Neural cell (in vitro differentiated cells): ENCODE results near the gene CCDC182. TPM values are rescaled to one million over a fixed set of nuclear protein-coding genes. Genes with fewer than 3 reads are reported as not detected.

Source experiments
- H2AFZ ChIP-seq: fragments of 200-600, 300-800 bp; sonication (generic), shearing (Covaris generic); 2 replicates; pipeline ENCODE4 v1.6.0; 2014; ENCODE audit warnings: low read depth, mild to moderate bottlenecking, antibody characterized with exemption, low read length, moderate library complexity
- H3F3A ChIP-seq: fragments of 200-600 bp; shearing (Covaris generic); 2 replicates; pipeline ENCODE4 v1.6.1; 2016; ENCODE audit warnings: mild to moderate bottlenecking, moderate library complexity, mixed read lengths, antibody characterized with exemption, low read length; ENCODE audit not compliant: insufficient read depth, poor library complexity, severe bottlenecking
- H3K27ac ChIP-seq: fragments of 200-600, 300-800 bp; sonication (generic), shearing (Covaris generic); 2 replicates; pipeline ENCODE4 v1.5.1; 2014; ENCODE audit warnings: mild to moderate bottlenecking, low read length, moderate library complexity
- H3K27me3 ChIP-seq: fragments of 300-800, 200-600 bp; sonication (generic), shearing (Covaris generic); 2 replicates; pipeline ENCODE4 v1.6.0; 2014; ENCODE audit warnings: mild to moderate bottlenecking, low read depth, low read length, moderate library complexity; ENCODE audit not compliant: insufficient read depth
- H3K36me3 ChIP-seq: fragments of 300-800, 200-600 bp; sonication (generic), shearing (Covaris generic); 2 replicates; pipeline ENCODE4 v1.5.1; 2014; ENCODE audit warnings: mild to moderate bottlenecking, antibody characterized with exemption, low read length, moderate library complexity; ENCODE audit not compliant: insufficient read depth
- H3K4me2 ChIP-seq: fragments of 300-800, 200-600 bp; sonication (generic), shearing (Covaris generic); 2 replicates; pipeline ENCODE4 v1.6.0; 2014; ENCODE audit warnings: mild to moderate bottlenecking, low read length
- H3K4me3 ChIP-seq: fragments of 300-800, 200-600 bp; sonication (generic), shearing (Covaris generic); 2 replicates; pipeline ENCODE4 v1.5.1; 2014; ENCODE audit warnings: mild to moderate bottlenecking, low read length, moderate library complexity
- H3K79me2 ChIP-seq: fragments of 200-600 bp; shearing (Covaris generic); replicated peaks from 2 replicates; pipeline ENCODE4 v1.6.0; 2014; ENCODE audit warnings: mild to moderate bottlenecking, low read length, moderate library complexity; ENCODE audit not compliant: insufficient read depth
- H3K9ac ChIP-seq: fragments of 300-800, 200-600 bp; sonication (generic), shearing (Covaris generic); 2 replicates; pipeline ENCODE4 v1.6.1; 2016; ENCODE audit warnings: mild to moderate bottlenecking, low read length, mixed read lengths
- H3K9me2 ChIP-seq: fragments of 200-600 bp; shearing (Covaris generic); 2 replicates; pipeline ENCODE4 v1.6.1; 2016; ENCODE audit warnings: mild to moderate bottlenecking, low read length, mixed read lengths; ENCODE audit not compliant: insufficient read depth
- H3K9me3 ChIP-seq: fragments of 200-600, 300-800 bp; sonication (generic), shearing (Covaris generic); 2 replicates; pipeline ENCODE4 v1.6.1; 2016; ENCODE audit warnings: mild to moderate bottlenecking, mixed run types, low read length, moderate library complexity, mixed read lengths
- H4K20me1 ChIP-seq: fragments of 200-600 bp; shearing (Covaris generic); 2 replicates; pipeline ENCODE4 v1.6.1; 2016; ENCODE audit warnings: mild to moderate bottlenecking, mixed run types; ENCODE audit not compliant: insufficient read depth
- CTCF ChIP-seq: fragments of 450-650 bp; IDR thresholded peaks from 2 replicates; pipeline ENCODE4 v1.5.1; 2014; ENCODE audit warnings: antibody characterized with exemption, mild to moderate bottlenecking, moderate library complexity; ENCODE audit not compliant: poor library complexity, severe bottlenecking
- EP300 ChIP-seq: fragments of 450-650 bp; conservative IDR thresholded peaks from 2 replicates; pipeline ENCODE4 v1.6.1; 2014; ENCODE audit warnings: antibody characterized with exemption, mild to moderate bottlenecking, moderate library complexity; ENCODE audit not compliant: poor library complexity, severe bottlenecking
- EZH2 ChIP-seq: fragments of 200-600, 300-800 bp; shearing (Covaris generic), sonication (generic); IDR thresholded peaks from 2 replicates; pipeline ENCODE4 v1.6.1; 2014; ENCODE audit warnings: antibody characterized with exemption, low read length, borderline replicate concordance, mild to moderate bottlenecking; ENCODE audit not compliant: insufficient read depth, poor library complexity, severe bottlenecking
- MXI1 ChIP-seq: fragments of 450-650 bp; conservative IDR thresholded peaks from 2 replicates; pipeline ENCODE4 v1.6.1; 2014; ENCODE audit warnings: antibody characterized with exemption, mild to moderate bottlenecking; ENCODE audit not compliant: poor library complexity, severe bottlenecking
- POLR2AphosphoS5 ChIP-seq: IDR thresholded peaks from 2 replicates; pipeline ENCODE4 v1.6.1; 2012
- RAD21 ChIP-seq: fragments of 450-650 bp; conservative IDR thresholded peaks from 2 replicates; pipeline ENCODE4 v1.6.1; 2014; ENCODE audit warnings: antibody characterized with exemption, mild to moderate bottlenecking, moderate library complexity
- REST ChIP-seq: IDR thresholded peaks from 2 replicates; pipeline ENCODE4 v1.6.1; 2012; ENCODE audit warnings: borderline replicate concordance
- SMC3 ChIP-seq: fragments of 450-650 bp; conservative IDR thresholded peaks from 2 replicates; pipeline ENCODE4 v1.6.1; 2014; ENCODE audit warnings: antibody characterized with exemption, mild to moderate bottlenecking, moderate library complexity; ENCODE audit not compliant: poor library complexity
- TAF1 ChIP-seq: IDR thresholded peaks from 2 replicates; pipeline ENCODE4 v1.6.1; 2012; ENCODE audit warnings: low read depth
- polyA plus RNA-seq: library from polyadenylated mRNA; depleted of rRNA; stranded (reverse); fragments of >200 nt; gene quantifications from 2 replicates; pipeline ENCODE4 v1.2.3, GENCODE V29; 2014

The CCDC182 gene
- polyA plus RNA-seq, 1 donor from 2014 or later = not detected

- no peaks in the 10 kb centered on the region for H3K27me3 ChIP-seq
- H3F3A ChIP-seq = no peaks in the 10 kb centered on the region
- no peak overlapping the region for H3K4me2 ChIP-seq
- H2AFZ ChIP-seq = no peak overlapping the region
- H3K4me3 ChIP-seq = no peak overlapping the region
- no peaks in the 10 kb centered on the region for H3K9me3 ChIP-seq
- no peak for TF ChIP-seq REST
- TF ChIP-seq POLR2AphosphoS5 = no peak
- no peak for TF ChIP-seq EP300
- TF ChIP-seq CTCF = no peak
- no peak for TF ChIP-seq RAD21
- TF ChIP-seq SMC3 = no peak
- no peak for TF ChIP-seq TAF1
- no peak for TF ChIP-seq MXI1
- TF ChIP-seq EZH2 = no peak
- no peaks in the 10 kb centered on the region for H3K9me2 ChIP-seq
- H3K27ac ChIP-seq = no peak overlapping the region
- no peaks in the 10 kb centered on the region for H3K36me3 ChIP-seq
- no peaks in the 10 kb centered on the region for H4K20me1 ChIP-seq
- H3K79me2 ChIP-seq = no peaks in the 10 kb centered on the region
- no peak overlapping the region for H3K9ac ChIP-seq
These were observed 9.9 kb downstream of the CCDC182 start for GRCh38 chr17:57735230-57735629.

GRCh38 chr17:57733085-57733484, 12.0 kb downstream of the CCDC182 start:
- Histone ChIP-seq H3K9ac (no peak overlapping the region), H3K9me2 (no peaks in the 10 kb centered on the region), H3K36me3 (no peaks in the 10 kb centered on the region), H2AFZ (no peak overlapping the region), H3K27ac (no peak overlapping the region), H4K20me1 (no peaks in the 10 kb centered on the region), H3F3A (no peaks in the 10 kb centered on the region), H3K9me3 (no peaks in the 10 kb centered on the region), H3K27me3 (no peaks in the 10 kb centered on the region), H3K79me2 (no peaks in the 10 kb centered on the region), H3K4me2 (no peak overlapping the region), H3K4me3 (no peak overlapping the region)
- TF ChIP-seq MXI1 = no peak

GRCh38 chr17:57732062-57732461, 13.0 kb downstream of the CCDC182 start:
- no peaks in the 10 kb centered on the region for H3K36me3 ChIP-seq
- no peak overlapping the region for H2AFZ ChIP-seq
- no peak overlapping the region for H3K27ac ChIP-seq
- H3K9me3 ChIP-seq = no peaks in the 10 kb centered on the region
- H3F3A ChIP-seq = no peaks in the 10 kb centered on the region
- no peak overlapping the region for H3K9ac ChIP-seq
- no peaks in the 10 kb centered on the region for H3K9me2 ChIP-seq
- no peak overlapping the region for H3K4me2 ChIP-seq
- H4K20me1 ChIP-seq = no peaks in the 10 kb centered on the region
- no peaks in the 10 kb centered on the region for H3K27me3 ChIP-seq
- TF ChIP-seq CTCF = no peak
- no peak for TF ChIP-seq REST
- no peak for TF ChIP-seq POLR2AphosphoS5
- TF ChIP-seq MXI1 = no peak
- TF ChIP-seq SMC3 = no peak
- TF ChIP-seq EP300 = no peak
- TF ChIP-seq EZH2 = no peak
- TF ChIP-seq TAF1 = no peak
- TF ChIP-seq RAD21 = no peak
- H3K4me3 ChIP-seq = no peak overlapping the region
- no peaks in the 10 kb centered on the region for H3K79me2 ChIP-seq
